GM23338 (cell line): ENCODE measurements around the gene RRP9. TPM values are rescaled to one million over a fixed set of nuclear protein-coding genes. Genes with fewer than 3 reads are reported as not detected.

Experiments used
- ATAC-seq: fragments of 200-7000 bp; cut with Tn5 transposase; 3 replicates; pipeline ENCODE4 v1.9.1; 2020
- DNase-seq: peaks from one replicate; pipeline ENCODE4 v3.0.0-alpha.2; 2015; ENCODE audit warnings: low spot score
- H2AFZ ChIP-seq: fragments of 200-600 bp; sonication (generic); 2 replicates; pipeline ENCODE4 v1.8.0; 2016; ENCODE audit warnings: antibody characterized with exemption, mild to moderate bottlenecking, moderate library complexity
- H3F3A ChIP-seq: fragments of 200-600 bp; sonication (generic); replicated peaks from 2 replicates; pipeline ENCODE4 v1.8.0; 2017; ENCODE audit warnings: antibody characterized with exemption, mixed run types, low read depth
- H3K27ac ChIP-seq: fragments of 200-600 bp; sonication (generic); 2 replicates; pipeline ENCODE4 v1.6.1; 2016; ENCODE audit warnings: low read depth
- H3K27me3 ChIP-seq: fragments of 200-600 bp; sonication (generic); 2 replicates; pipeline ENCODE4 v1.8.0; 2016; ENCODE audit warnings: mild to moderate bottlenecking, mixed run types, moderate library complexity; ENCODE audit not compliant: insufficient read depth
- H3K36me3 ChIP-seq: fragments of 200-600 bp; sonication (generic); 2 replicates; pipeline ENCODE4 v1.8.0; 2016; ENCODE audit warnings: mild to moderate bottlenecking; ENCODE audit not compliant: insufficient read depth
- H3K4me1 ChIP-seq: fragments of 200-600 bp; sonication (generic); 2 replicates; pipeline ENCODE4 v1.8.0; 2016; ENCODE audit warnings: mild to moderate bottlenecking, moderate library complexity; ENCODE audit not compliant: insufficient read depth
- H3K4me2 ChIP-seq: fragments of 200-600 bp; sonication (generic); 2 replicates; pipeline ENCODE4 v1.7.1; 2017; ENCODE audit warnings: mixed run types
- H3K4me3 ChIP-seq: fragments of 200-600 bp; sonication (generic); 2 replicates; pipeline ENCODE4 v1.6.1; 2016; ENCODE audit warnings: mixed run types
- H3K79me2 ChIP-seq: fragments of 200-600 bp; sonication (generic); replicated peaks from 2 replicates; pipeline ENCODE4 v1.8.0; 2017; ENCODE audit warnings: mild to moderate bottlenecking; ENCODE audit not compliant: insufficient read depth
- H3K9me2 ChIP-seq: fragments of 200-600 bp; sonication (generic); 2 replicates; pipeline ENCODE4 v1.8.0; 2017; ENCODE audit not compliant: insufficient read depth
- H4K20me1 ChIP-seq: fragments of 200-600 bp; sonication (generic); replicated peaks from 2 replicates; pipeline ENCODE4 v1.8.0; 2017; ENCODE audit warnings: mild to moderate bottlenecking; ENCODE audit not compliant: insufficient read depth
- H3K27ac Mint-ChIP-seq: 2 replicates; pipeline ENCODE4 v1.8.0; 2020; ENCODE audit warnings: inconsistent platforms, mild to moderate bottlenecking, moderate library complexity, mixed read lengths
- H3K27me3 Mint-ChIP-seq: 3 replicates; pipeline ENCODE4 v1.8.0; 2022; ENCODE audit warnings: low read depth, mild to moderate bottlenecking, moderate library complexity, mixed read lengths, inconsistent platforms; ENCODE audit not compliant: insufficient read depth, poor library complexity
- H3K36me3 Mint-ChIP-seq: 3 replicates; pipeline ENCODE4 v1.8.0; 2021; ENCODE audit warnings: low read depth, mild to moderate bottlenecking, inconsistent platforms, moderate library complexity, mixed read lengths
- H3K4me1 Mint-ChIP-seq: 3 replicates; pipeline ENCODE4 v1.8.0; 2020; ENCODE audit warnings: mild to moderate bottlenecking, inconsistent platforms, mixed read lengths
- H3K4me3 Mint-ChIP-seq: 3 replicates; pipeline ENCODE4 v1.8.0; 2021; ENCODE audit warnings: moderate library complexity, mild to moderate bottlenecking, inconsistent platforms, mixed read lengths
- H3K9me3 Mint-ChIP-seq: 3 replicates; pipeline ENCODE4 v1.8.0; 2020; ENCODE audit warnings: moderate library complexity, mild to moderate bottlenecking, inconsistent platforms, mixed read lengths
- CREB1 ChIP-seq: fragments of 250-450 bp; sonication (Bioruptor Pico); IDR thresholded peaks from 2 replicates; pipeline ENCODE4 v1.5.0; 2020; ENCODE audit warnings: low read depth, mild to moderate bottlenecking, moderate library complexity
- EZH2phosphoT487 ChIP-seq: fragments of 200-600 bp; sonication (generic); IDR thresholded peaks from one replicate; pipeline ENCODE4 v1.8.1; 2018; ENCODE audit warnings: antibody characterized with exemption; ENCODE audit not compliant: unreplicated experiment
- NANOG ChIP-seq: IDR thresholded peaks from 2 replicates; pipeline ENCODE4 v1.6.1; 2016; ENCODE audit warnings: antibody characterized with exemption, borderline replicate concordance
- STAT1 ChIP-seq: IDR thresholded peaks from one replicate; pipeline ENCODE4 v1.6.1; 2016; ENCODE audit warnings: antibody characterized with exemption; ENCODE audit not compliant: unreplicated experiment
- polyA plus RNA-seq: library from polyadenylated mRNA; unstranded; fragments of >200 nt; fragmentation: Nextera tagmentation; extraction: Ambion mirVana; gene quantifications from 2 replicates; pipeline ENCODE4 v1.2.1, GENCODE V29; 2016
- total RNA-seq: library from RNA; depleted of rRNA; stranded (reverse); fragments of >200 nt; shearing (Covaris generic); gene quantifications from 2 replicates; pipeline ENCODE4 v1.2.3, GENCODE V29; 2014
- TF ChIP-seq, protein P1 (sequence below): IDR thresholded peaks from one replicate; pipeline ENCODE4 v1.6.1; 2018; ENCODE audit warnings: antibody characterized with exemption; ENCODE audit not compliant: unreplicated experiment
- TF ChIP-seq, protein P2 (sequence below), 2 experiments: fragments of 200-600 bp in 1 of 2; sonication (generic) in 1 of 2; conservative IDR thresholded peaks; 2 replicates each; pipeline versions ENCODE4 v1.5.1 to v1.6.1; 2016 to 2017; ENCODE audit warnings: antibody characterized with exemption in 2 of 2, low read depth in 2 of 2, mild to moderate bottlenecking in 2 of 2, moderate library complexity in 1 of 2

The RRP9 gene
- total and polyA plus RNA-seq, 2 experiments from 2014 or later = 62.4 to 68.1 TPM

DNA sequence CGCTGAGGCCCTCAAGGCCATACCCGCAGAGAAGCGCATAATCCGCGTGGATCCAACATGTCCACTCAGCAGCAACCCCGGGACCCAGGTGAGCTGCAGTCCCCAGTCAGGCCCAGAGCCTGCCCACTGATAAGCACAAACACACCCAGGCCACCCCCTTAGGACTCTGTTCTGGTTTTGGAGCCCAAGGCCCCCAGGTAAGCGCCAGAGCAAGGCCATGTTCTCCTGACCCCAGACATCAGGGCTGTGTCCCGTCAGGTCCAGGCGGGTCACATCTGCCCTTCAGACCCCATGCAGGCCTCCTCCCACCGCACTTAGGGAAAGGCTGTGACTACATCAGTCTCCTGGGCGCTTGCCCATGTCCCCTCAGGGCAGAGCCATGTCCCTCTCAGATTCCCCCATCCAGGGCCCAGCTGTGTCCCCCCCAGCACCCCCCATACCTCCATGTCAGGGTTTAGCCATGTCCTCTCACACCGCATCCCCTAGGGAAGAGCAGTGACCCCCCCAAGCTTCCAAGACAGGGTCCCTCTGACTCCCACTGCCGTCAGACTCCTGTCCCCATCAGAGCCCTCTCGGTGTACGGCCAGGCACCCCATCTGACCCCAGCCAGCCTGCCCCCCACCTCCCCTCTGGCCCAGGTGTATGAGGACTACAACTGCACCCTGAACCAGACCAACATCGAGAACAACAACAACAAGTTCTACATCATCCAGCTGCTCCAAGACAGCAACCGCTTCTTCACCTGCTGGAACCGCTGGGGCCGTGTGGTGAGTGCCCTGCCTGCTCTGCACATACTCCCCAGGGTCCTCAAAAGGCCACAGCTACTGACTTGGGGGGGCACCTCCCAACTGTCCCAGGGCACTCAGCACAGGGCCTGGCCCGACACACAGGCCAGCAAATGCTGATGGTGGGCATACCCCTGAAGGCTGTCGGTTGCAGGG, 2.0 kb upstream of the RRP9 start:
- H3K4me3 ChIP-seq = no peak overlapping the region
- Mint-ChIP-seq H3K27ac (no peak overlapping the region), H3K4me1 (peaks cover 18% of the 10 kb centered on the region), H3K4me3 (no peak overlapping the region; the same call in 2 of the 3 replicates), H3K36me3 (peaks cover 20% of the 10 kb centered on the region), H3K27me3 (peaks cover 23% of the 10 kb centered on the region), H3K9me3 (no peaks in the 10 kb centered on the region)
- ATAC-seq = no peak
- H2AFZ ChIP-seq = no peak overlapping the region
- H3K9me2 ChIP-seq = no peaks in the 10 kb centered on the region
- no peak overlapping the region for H3K27ac ChIP-seq
- 0 out of 2 replicates have a peak, but pooled peaks cover 2% of the 10 kb centered on the region for H3F3A ChIP-seq
- TF ChIP-seq NANOG = no peak
- TF ChIP-seq STAT1 = no peak
- no peak for TF ChIP-seq EZH2phosphoT487
- TF ChIP-seq, protein P1, sequence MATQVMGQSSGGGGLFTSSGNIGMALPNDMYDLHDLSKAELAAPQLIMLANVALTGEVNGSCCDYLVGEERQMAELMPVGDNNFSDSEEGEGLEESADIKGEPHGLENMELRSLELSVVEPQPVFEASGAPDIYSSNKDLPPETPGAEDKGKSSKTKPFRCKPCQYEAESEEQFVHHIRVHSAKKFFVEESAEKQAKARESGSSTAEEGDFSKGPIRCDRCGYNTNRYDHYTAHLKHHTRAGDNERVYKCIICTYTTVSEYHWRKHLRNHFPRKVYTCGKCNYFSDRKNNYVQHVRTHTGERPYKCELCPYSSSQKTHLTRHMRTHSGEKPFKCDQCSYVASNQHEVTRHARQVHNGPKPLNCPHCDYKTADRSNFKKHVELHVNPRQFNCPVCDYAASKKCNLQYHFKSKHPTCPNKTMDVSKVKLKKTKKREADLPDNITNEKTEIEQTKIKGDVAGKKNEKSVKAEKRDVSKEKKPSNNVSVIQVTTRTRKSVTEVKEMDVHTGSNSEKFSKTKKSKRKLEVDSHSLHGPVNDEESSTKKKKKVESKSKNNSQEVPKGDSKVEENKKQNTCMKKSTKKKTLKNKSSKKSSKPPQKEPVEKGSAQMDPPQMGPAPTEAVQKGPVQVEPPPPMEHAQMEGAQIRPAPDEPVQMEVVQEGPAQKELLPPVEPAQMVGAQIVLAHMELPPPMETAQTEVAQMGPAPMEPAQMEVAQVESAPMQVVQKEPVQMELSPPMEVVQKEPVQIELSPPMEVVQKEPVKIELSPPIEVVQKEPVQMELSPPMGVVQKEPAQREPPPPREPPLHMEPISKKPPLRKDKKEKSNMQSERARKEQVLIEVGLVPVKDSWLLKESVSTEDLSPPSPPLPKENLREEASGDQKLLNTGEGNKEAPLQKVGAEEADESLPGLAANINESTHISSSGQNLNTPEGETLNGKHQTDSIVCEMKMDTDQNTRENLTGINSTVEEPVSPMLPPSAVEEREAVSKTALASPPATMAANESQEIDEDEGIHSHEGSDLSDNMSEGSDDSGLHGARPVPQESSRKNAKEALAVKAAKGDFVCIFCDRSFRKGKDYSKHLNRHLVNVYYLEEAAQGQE = no peak
- TF ChIP-seq, protein P2, sequence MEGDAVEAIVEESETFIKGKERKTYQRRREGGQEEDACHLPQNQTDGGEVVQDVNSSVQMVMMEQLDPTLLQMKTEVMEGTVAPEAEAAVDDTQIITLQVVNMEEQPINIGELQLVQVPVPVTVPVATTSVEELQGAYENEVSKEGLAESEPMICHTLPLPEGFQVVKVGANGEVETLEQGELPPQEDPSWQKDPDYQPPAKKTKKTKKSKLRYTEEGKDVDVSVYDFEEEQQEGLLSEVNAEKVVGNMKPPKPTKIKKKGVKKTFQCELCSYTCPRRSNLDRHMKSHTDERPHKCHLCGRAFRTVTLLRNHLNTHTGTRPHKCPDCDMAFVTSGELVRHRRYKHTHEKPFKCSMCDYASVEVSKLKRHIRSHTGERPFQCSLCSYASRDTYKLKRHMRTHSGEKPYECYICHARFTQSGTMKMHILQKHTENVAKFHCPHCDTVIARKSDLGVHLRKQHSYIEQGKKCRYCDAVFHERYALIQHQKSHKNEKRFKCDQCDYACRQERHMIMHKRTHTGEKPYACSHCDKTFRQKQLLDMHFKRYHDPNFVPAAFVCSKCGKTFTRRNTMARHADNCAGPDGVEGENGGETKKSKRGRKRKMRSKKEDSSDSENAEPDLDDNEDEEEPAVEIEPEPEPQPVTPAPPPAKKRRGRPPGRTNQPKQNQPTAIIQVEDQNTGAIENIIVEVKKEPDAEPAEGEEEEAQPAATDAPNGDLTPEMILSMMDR (conservative IDR thresholded peaks at IDR 0.05; ENCODE audit: low read depth in 2 of 2) = no peak
- H3K36me3 ChIP-seq = 0 out of 2 replicates have a peak, but pooled peaks cover 6% of the 10 kb centered on the region
- DNase-seq = no peak
- H3K4me1 ChIP-seq = peaks cover 9% of the 10 kb centered on the region; the same call in 1 of the 2 replicates
- H3K4me2 ChIP-seq = no peak overlapping the region
- peaks cover 25% of the 10 kb centered on the region for H3K79me2 ChIP-seq
- no peaks in the 10 kb centered on the region for H3K27me3 ChIP-seq
- H4K20me1 ChIP-seq = peaks cover 12% of the 10 kb centered on the region

DNA sequence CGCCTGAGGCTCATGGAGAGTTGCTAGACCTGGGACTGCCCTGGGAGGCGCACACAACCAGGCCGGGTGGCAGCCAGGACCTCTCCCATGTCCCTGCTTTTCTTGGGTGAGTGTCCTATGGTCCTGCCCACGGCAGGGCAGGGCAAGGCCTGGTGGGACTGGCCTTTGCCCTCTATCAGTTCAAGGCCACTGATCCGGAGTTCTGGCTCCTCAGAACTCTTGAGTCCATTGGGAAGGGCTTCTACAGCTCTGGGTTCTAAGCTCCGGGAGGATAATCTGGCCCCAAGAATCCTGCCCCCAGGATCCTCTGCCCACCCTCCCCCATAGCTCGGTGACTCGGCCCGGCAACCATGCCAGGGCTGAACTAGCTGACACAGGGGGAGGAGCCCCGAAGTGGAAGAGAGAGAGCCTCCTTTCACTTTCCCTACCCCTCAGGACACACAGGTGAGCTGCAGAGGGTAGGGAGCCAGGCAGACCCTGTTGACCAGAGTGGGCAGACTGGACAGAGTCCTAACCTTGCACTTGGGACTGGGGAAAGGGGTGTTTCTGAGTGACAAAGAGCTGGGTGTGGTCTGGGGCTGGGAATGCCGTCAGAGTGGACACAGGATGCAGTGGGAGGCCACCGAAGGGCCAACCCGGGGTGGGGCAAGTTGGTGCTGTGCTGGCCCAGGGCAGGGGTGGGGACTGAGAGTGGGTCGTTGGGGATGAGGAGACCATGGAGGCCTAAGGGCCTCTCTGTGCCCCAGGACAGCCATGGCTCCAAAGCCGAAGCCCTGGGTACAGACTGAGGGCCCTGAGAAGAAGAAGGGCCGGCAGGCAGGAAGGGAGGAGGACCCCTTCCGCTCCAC, 1.1 kb upstream of the RRP9 start:
- peaks cover 23% of the 10 kb centered on the region for H3K27me3 Mint-ChIP-seq
- Histone ChIP-seq H3K36me3 (0 out of 2 replicates have a peak, but pooled peaks cover 6% of the 10 kb centered on the region), H3K27ac (no peak overlapping the region), H3K27me3 (no peaks in the 10 kb centered on the region), H3K4me1 (peaks cover 9% of the 10 kb centered on the region; the same call in 1 of the 2 replicates), H3F3A (0 out of 2 replicates have a peak, but pooled peaks cover 2% of the 10 kb centered on the region), H3K79me2 (peaks cover 25% of the 10 kb centered on the region), H3K4me3 (peak overlapping the region; percentile 45), H4K20me1 (peaks cover 12% of the 10 kb centered on the region), H3K9me2 (no peaks in the 10 kb centered on the region), H3K4me2 (peak overlapping the region; percentile 76), H2AFZ (peak overlapping the region; percentile 69)
- ATAC-seq (peak; percentile 3), DNase-seq (no peak)
- H3K4me1 Mint-ChIP-seq = peaks cover 18% of the 10 kb centered on the region
- H3K27ac Mint-ChIP-seq = no peak overlapping the region; the same call in 1 of the 2 replicates
- peak overlapping the region; percentile 92 for H3K4me3 Mint-ChIP-seq
- H3K36me3 Mint-ChIP-seq = peaks cover 29% of the 10 kb centered on the region
- no peaks in the 10 kb centered on the region for H3K9me3 Mint-ChIP-seq
- no peak for TF ChIP-seq CREB1 (CRISPR knock-in tag)
